ENCODE results near the gene TMEM127.

- TF ChIP-seq EZH2 (IDR thresholded peaks at IDR 0.05), result no peak
- no peak for TF ChIP-seq CTCF (IDR thresholded peaks at IDR 0.05 in 2 of 3, conservative IDR thresholded peaks at IDR 0.05 in 1 of 3; ENCODE audit: borderline replicate concordance in 1 of 3, insufficient read depth in 1 of 3, low read depth in 2 of 3, low read length in 2 of 3)
- TF ChIP-seq SP1 (IDR thresholded peaks at IDR 0.05; ENCODE audit: low read depth), result no peak
- no peak for TF ChIP-seq POLR2A (IDR thresholded peaks at IDR 0.05; ENCODE audit: borderline replicate concordance, extremely low read depth, insufficient read depth, insufficient read length)
- no peak for TF ChIP-seq ZBTB33 (IDR thresholded peaks at IDR 0.05; ENCODE audit: extremely low read depth, insufficient replicate concordance, low read length)
- no peak for TF ChIP-seq ZNF274 (IDR thresholded peaks at IDR 0.05; ENCODE audit: low read depth, low read length)
- no peak for TF ChIP-seq RAD21 (IDR thresholded peaks at IDR 0.05; ENCODE audit: low read depth)
- no peak for TF ChIP-seq POLR2AphosphoS5 (IDR thresholded peaks at IDR 0.05; ENCODE audit: low read depth, low read length)
- no peak for TF ChIP-seq REST (IDR thresholded peaks at IDR 0.05; ENCODE audit: low read depth)
- no peak for TF ChIP-seq SRF (IDR thresholded peaks at IDR 0.05; ENCODE audit: low read depth)
- no peak for TF ChIP-seq EZH2phosphoT487 (IDR thresholded peaks at IDR 0.05; ENCODE audit: borderline replicate concordance)
Measured at GRCh38 chr2:96239745-96240264, 26.0 kb downstream of the TMEM127 start.

Data from HCT116 (cell line).